Endothelial cell of umbilical vein (primary cell): ENCODE measurements around the gene ZNF844. TPM values are rescaled to one million over a fixed set of nuclear protein-coding genes. Genes with fewer than 3 reads are reported as not detected.

ENCODE experiments used
- BruUV-seq: library from RNA; stranded (reverse); fragments of 400-500 nt; replicated peaks from 2 replicates; lab custom pipeline; 2021; lab: Mats Ljungman, UMichigan
- CTCF ChIA-PET: fragments of 300-600, 350-600 bp; sonication (Branson Sonifier 250); formaldehyde crosslinking; loops from one replicate; lab custom pipeline; 2021; ENCODE audit warnings: antibody characterized with exemption, inconsistent platforms; lab: Charles Lee
- POLR2A ChIA-PET: fragments of 300-600, 350-600 bp; sonication (Branson Sonifier 250); formaldehyde crosslinking; loops from one replicate; lab custom pipeline; 2021; ENCODE audit warnings: antibody characterized with exemption, inconsistent platforms; lab: Charles Lee
- DNase-seq: peaks from one replicate; pipeline ENCODE4 v3.0.0-alpha.2; 2011; ENCODE audit warnings: low read depth, low spot score
- FAIRE-seq: peaks from 2 replicates; lab custom pipeline; 2011; peaks lifted over from hg19 to GRCh38; lab: Jason Lieb, UNC
- H2AFZ ChIP-seq: 2 replicates; pipeline ENCODE4 v1.6.0; 2012; ENCODE audit warnings: low read depth, low read length, control low read depth, inconsistent platforms
- H3K27ac ChIP-seq: 2 replicates; pipeline ENCODE4 v1.5.1; 2011; ENCODE audit warnings: low read depth, mild to moderate bottlenecking, control low read depth, low read length, moderate library complexity; ENCODE audit not compliant: insufficient read depth
- H3K27me3 ChIP-seq, 2 experiments: 2 replicates each; pipeline versions ENCODE4 v1.6.0 to v1.6.1; 2011; ENCODE audit warnings: low read length in 2 of 2, mixed read lengths in 1 of 2; ENCODE audit not compliant: control insufficient read depth in 2 of 2, insufficient read depth in 2 of 2
- H3K36me3 ChIP-seq, 2 experiments: 2 replicates in 1 of 2; 3 replicates in 1 of 2; pipeline ENCODE4 v1.5.1; 2011; ENCODE audit warnings: low read length in 2 of 2, mild to moderate bottlenecking in 1 of 2, moderate library complexity in 1 of 2; ENCODE audit not compliant: control insufficient read depth in 2 of 2, insufficient read depth in 2 of 2; ENCODE audit errors: extremely low read depth in 1 of 2
- H3K4me1 ChIP-seq: 3 replicates; pipeline ENCODE4 v1.5.1; 2011; ENCODE audit warnings: mild to moderate bottlenecking, low read length; ENCODE audit not compliant: control insufficient read depth, insufficient read depth; ENCODE audit errors: extremely low read depth
- H3K4me2 ChIP-seq: 2 replicates; pipeline ENCODE4 v1.6.1; 2011; ENCODE audit warnings: low read length, control low read depth, mixed read lengths; ENCODE audit not compliant: insufficient read depth
- H3K4me3 ChIP-seq, 3 experiments: fragments of 200-600 bp in 1 of 3; sonication (generic), shearing (Covaris generic) in 1 of 3; replicated peaks in 1 of 3; 2 replicates each; pipeline ENCODE4 v1.5.1; 2011 to 2016; ENCODE audit warnings: control low read depth in 3 of 3, low read length in 3 of 3, mild to moderate bottlenecking in 2 of 3, inconsistent platforms in 1 of 3, low read depth in 1 of 3, moderate library complexity in 1 of 3; ENCODE audit not compliant: insufficient read depth in 1 of 3
- H3K79me2 ChIP-seq: 2 replicates; pipeline ENCODE4 v1.6.0; 2012; ENCODE audit warnings: low read length, inconsistent platforms; ENCODE audit not compliant: control insufficient read depth, insufficient read depth
- H3K9ac ChIP-seq: replicated peaks from 2 replicates; pipeline ENCODE3; 2011; ENCODE audit warnings: low read length, control low read depth; ENCODE audit not compliant: insufficient read depth; ENCODE audit errors: extremely low read depth
- H3K9me1 ChIP-seq: replicated peaks from 3 replicates; pipeline ENCODE4 v1.6.0; 2011; ENCODE audit warnings: mild to moderate bottlenecking, low read length; ENCODE audit not compliant: control insufficient read depth, insufficient read depth; ENCODE audit errors: extremely low read depth
- H3K9me3 ChIP-seq: replicated peaks from 2 replicates; pipeline ENCODE4 v1.5.1; 2012; ENCODE audit warnings: low read length, inconsistent platforms; ENCODE audit not compliant: control insufficient read depth, insufficient read depth
- H4K20me1 ChIP-seq: replicated peaks from 2 replicates; pipeline ENCODE3; 2011; ENCODE audit warnings: mild to moderate bottlenecking, low read length; ENCODE audit not compliant: control insufficient read depth, insufficient read depth; ENCODE audit errors: extremely low read depth
- FOS ChIP-seq: IDR thresholded peaks from 2 replicates; pipeline ENCODE4 v1.6.1; 2011; ENCODE audit warnings: mild to moderate bottlenecking, low read length, moderate library complexity, borderline replicate concordance; ENCODE audit not compliant: insufficient read depth
- GATA2 ChIP-seq: IDR thresholded peaks from 2 replicates; pipeline ENCODE4 v1.7.0; 2011; ENCODE audit warnings: low read depth, mild to moderate bottlenecking, moderate library complexity, mixed read lengths, low read length; ENCODE audit not compliant: insufficient read length, insufficient read depth
- MYC ChIP-seq: IDR thresholded peaks from one replicate; pipeline ENCODE4 v1.6.1; 2011; ENCODE audit warnings: mild to moderate bottlenecking, low read depth, low read length
- POLR2A ChIP-seq: IDR thresholded peaks from 2 replicates; pipeline ENCODE4 v1.6.1; 2012; ENCODE audit warnings: low read depth, mild to moderate bottlenecking, control low read depth, low read length
- POLR2AphosphoS5 ChIP-seq: IDR thresholded peaks from 2 replicates; pipeline ENCODE4 v1.6.1; 2012; ENCODE audit warnings: low read depth, mild to moderate bottlenecking, control low read depth, low read length, moderate library complexity; ENCODE audit not compliant: insufficient read depth
- dilution Hi-C: fragments of 300-500 bp; cut with MboI; formaldehyde crosslinking; loops from one replicate; pipeline ENCODE4 v1.15.0; 2019; ENCODE audit warnings: low sequenced_read_pairs; ENCODE audit not compliant: extremely low pct_ligation_motif_present
- intact Hi-C: fragments of 100-400 bp; cut with micrococcal nuclease; formaldehyde crosslinking; loops from one replicate; pipeline ENCODE4 v1.10.0; 2022
- polyA plus RNA-seq, 4 experiments: library from polyadenylated mRNA; depleted of rRNA in 3 of 4; stranded (reverse) in 3 of 4; unstranded in 1 of 4; fragments of >200 nt; gene quantifications; 2 replicates each; pipeline versions ENCODE4 v1.2.1 to v1.2.3, GENCODE V29; 2011 to 2012; ENCODE audit warnings: missing spikeins in 1 of 4
- total RNA-seq: library from RNA; stranded (reverse); gene quantifications from 2 replicates; pipeline ENCODE4 v1.2.3, GENCODE V29; 2021
- TF ChIP-seq, protein P1 (sequence below), 2 donors: IDR thresholded peaks; 1 replicate in 1 of 2; 2 replicates in 1 of 2; pipeline ENCODE4 v1.5.1; 2011; ENCODE audit warnings: low read length in 2 of 2, mild to moderate bottlenecking in 2 of 2, moderate library complexity in 2 of 2, control low read depth in 1 of 2, inconsistent platforms in 1 of 2, low read depth in 1 of 2; ENCODE audit not compliant: insufficient read depth in 1 of 2; ENCODE audit errors: extremely low read depth in 1 of 2

Gene ZNF844
- total and polyA plus RNA-seq, 2 donors (not counting 3 experiments of a cell fraction or from before 2014, with no cell fraction given) = 0.90 to 3.8 TPM

DNA sequence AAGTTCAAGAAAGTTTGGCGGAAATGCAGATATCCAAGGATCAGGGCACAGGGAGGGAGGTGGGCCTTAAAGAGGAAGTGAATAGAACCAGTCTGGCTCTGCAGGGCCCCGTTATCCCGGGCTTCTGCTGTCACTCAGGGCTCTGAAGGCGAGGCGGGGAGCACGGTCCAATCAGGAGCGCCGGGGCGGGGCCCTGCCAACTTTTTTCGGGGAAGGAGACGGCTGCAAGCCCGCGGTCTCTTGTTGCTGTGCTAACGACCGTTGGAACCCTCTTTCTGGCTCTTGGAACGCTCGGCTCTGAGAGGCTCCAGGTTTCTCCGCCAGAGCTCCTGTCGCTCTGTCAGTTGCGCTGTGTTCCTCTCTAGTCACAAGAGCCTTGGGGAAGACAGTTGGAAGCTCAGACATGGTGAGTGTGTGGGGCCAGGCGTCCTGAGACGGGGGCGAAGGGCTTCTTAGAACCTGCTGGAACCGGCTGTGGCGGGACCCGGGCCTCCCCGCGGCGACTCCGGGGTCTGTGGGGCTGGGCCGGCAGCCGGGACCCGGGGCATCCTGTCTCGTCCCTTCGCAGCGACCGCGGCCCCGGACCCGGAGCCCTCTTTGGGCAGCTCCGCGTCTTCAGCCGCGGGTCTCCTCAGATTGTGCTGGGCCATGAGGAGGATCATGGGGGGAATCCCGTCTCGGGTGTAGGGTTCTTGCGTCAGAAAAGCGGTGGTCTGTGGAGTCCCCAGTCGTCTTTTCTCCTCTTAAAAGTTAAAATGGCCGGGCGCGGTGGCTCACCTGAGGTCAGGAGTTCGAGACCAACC is 27.7 kb downstream of the ZNF844 start:
- DNase-seq (peak; percentile 71), FAIRE-seq (peak; percentile 81)
- Histone ChIP-seq H3K36me3 (no peaks in the 10 kb centered on the region), H3K27ac (no peak overlapping the region), H3K4me2 (peak overlapping the region; percentile 33), H3K9me3 (no peaks in the 10 kb centered on the region), H3K9me1 (no peaks in the 10 kb centered on the region), H3K27me3 (no peaks in the 10 kb centered on the region), H2AFZ (peak overlapping the region; percentile 63), H3K79me2 (no peaks in the 10 kb centered on the region), H3K9ac (peak overlapping the region; percentile 27), H4K20me1 (no peaks in the 10 kb centered on the region), H3K4me3 (peak overlapping the region; percentile 33 to 49 (median 44)), H3K4me1 (peaks cover 3% of the 10 kb centered on the region)
- TF ChIP-seq MYC (no peak), FOS (no peak), POLR2A (peak; percentile 47), GATA2 (no peak), POLR2AphosphoS5 (no peak)
- TF ChIP-seq, protein P1, sequence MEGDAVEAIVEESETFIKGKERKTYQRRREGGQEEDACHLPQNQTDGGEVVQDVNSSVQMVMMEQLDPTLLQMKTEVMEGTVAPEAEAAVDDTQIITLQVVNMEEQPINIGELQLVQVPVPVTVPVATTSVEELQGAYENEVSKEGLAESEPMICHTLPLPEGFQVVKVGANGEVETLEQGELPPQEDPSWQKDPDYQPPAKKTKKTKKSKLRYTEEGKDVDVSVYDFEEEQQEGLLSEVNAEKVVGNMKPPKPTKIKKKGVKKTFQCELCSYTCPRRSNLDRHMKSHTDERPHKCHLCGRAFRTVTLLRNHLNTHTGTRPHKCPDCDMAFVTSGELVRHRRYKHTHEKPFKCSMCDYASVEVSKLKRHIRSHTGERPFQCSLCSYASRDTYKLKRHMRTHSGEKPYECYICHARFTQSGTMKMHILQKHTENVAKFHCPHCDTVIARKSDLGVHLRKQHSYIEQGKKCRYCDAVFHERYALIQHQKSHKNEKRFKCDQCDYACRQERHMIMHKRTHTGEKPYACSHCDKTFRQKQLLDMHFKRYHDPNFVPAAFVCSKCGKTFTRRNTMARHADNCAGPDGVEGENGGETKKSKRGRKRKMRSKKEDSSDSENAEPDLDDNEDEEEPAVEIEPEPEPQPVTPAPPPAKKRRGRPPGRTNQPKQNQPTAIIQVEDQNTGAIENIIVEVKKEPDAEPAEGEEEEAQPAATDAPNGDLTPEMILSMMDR (IDR thresholded peaks at IDR 0.05; ENCODE audit: extremely low read depth in 1 of 2, insufficient read depth in 1 of 2, low read depth in 1 of 2, low read length in 2 of 2) = no peak
- ChIA-PET CTCF (interaction anchor here (0.9 kb wide), 1 partner anchor 15 kb away, joined by 3 read pairs; no protein-coding TSS in a partner anchor), POLR2A (no interaction called here)
- dilution Hi-C loops = no loop called here
- intact Hi-C loops = loop anchor here (1.0 kb wide), 1 partner anchor 49 kb away; no protein-coding TSS in a partner anchor
- BruUV-seq = TSS peak; percentile 59
